Liver (tissue), 9 donors: ENCODE data around the gene CASZ1. TPM values are rescaled to one million over a fixed set of nuclear protein-coding genes. Genes with fewer than 3 reads are reported as not detected.

ENCODE experiments used
- DNase-seq: peaks from one replicate; pipeline ENCODE4 v3.0.0-alpha.2; 2017; ENCODE audit warnings: low spot score
- H3K27ac ChIP-seq, 2 donors: one replicate each; pipeline ENCODE4 v1.7.0; 2013; ENCODE audit warnings: inconsistent platforms in 2 of 2, low read length in 2 of 2, control low read depth in 1 of 2, low read depth in 1 of 2, mild to moderate bottlenecking in 1 of 2
- H3K27me3 ChIP-seq, 4 donors: one replicate each; pipeline versions ENCODE4 v1.6.1 to v1.7.0; 2013; ENCODE audit warnings: low read length in 3 of 4, inconsistent platforms in 1 of 4, mild to moderate bottlenecking in 1 of 4, moderate library complexity in 1 of 4; ENCODE audit not compliant: control insufficient read depth in 4 of 4, insufficient read depth in 4 of 4
- H3K36me3 ChIP-seq, 4 donors: one replicate each; pipeline versions ENCODE4 v1.6.1 to v1.7.0; 2013; ENCODE audit warnings: low read length in 3 of 4, mild to moderate bottlenecking in 3 of 4, low read depth in 1 of 4, moderate library complexity in 1 of 4; ENCODE audit not compliant: control insufficient read depth in 4 of 4, insufficient read depth in 3 of 4
- H3K4me1 ChIP-seq, 4 donors: one replicate each; pipeline versions ENCODE4 v1.6.1 to v1.7.0; 2013; ENCODE audit warnings: low read length in 3 of 4, mild to moderate bottlenecking in 3 of 4, moderate library complexity in 1 of 4; ENCODE audit not compliant: control insufficient read depth in 4 of 4, insufficient read depth in 4 of 4
- H3K4me3 ChIP-seq, 3 donors: one replicate each; pipeline versions ENCODE4 v1.6.1 to v1.7.0; 2013; ENCODE audit warnings: low read length in 3 of 3, control low read depth in 1 of 3, low read depth in 1 of 3, mild to moderate bottlenecking in 1 of 3
- H3K9ac ChIP-seq, 2 donors: one replicate each; pipeline ENCODE4 v1.7.0; 2013; ENCODE audit warnings: low read length in 2 of 2, mild to moderate bottlenecking in 2 of 2, moderate library complexity in 2 of 2, control low read depth in 1 of 2, low read depth in 1 of 2
- H3K9me3 ChIP-seq, 4 donors: one replicate each; pipeline versions ENCODE4 v1.6.1 to v1.7.0; 2013; ENCODE audit warnings: low read length in 3 of 4; ENCODE audit not compliant: control insufficient read depth in 4 of 4
- ATF3 ChIP-seq: IDR thresholded peaks from 2 replicates; pipeline ENCODE4 v1.6.1; 2016; ENCODE audit warnings: antibody characterized with exemption
- CTCF ChIP-seq: fragments of 150-350 bp; IDR thresholded peaks from 2 replicates; pipeline ENCODE4 v1.5.1; 2017; ENCODE audit warnings: improper control_type of control experiment, low read depth, low read length; ENCODE audit not compliant: missing input control
- FOXA1 ChIP-seq: IDR thresholded peaks from 2 replicates; pipeline ENCODE4 v1.6.1; 2016; ENCODE audit warnings: antibody characterized with exemption
- FOXA2 ChIP-seq: IDR thresholded peaks from 2 replicates; pipeline ENCODE4 v1.6.1; 2016; ENCODE audit warnings: antibody characterized with exemption
- GABPA ChIP-seq, 2 donors: IDR thresholded peaks in 1 of 2; conservative IDR thresholded peaks in 1 of 2; 2 replicates each; pipeline ENCODE4 v1.6.1; 2016; ENCODE audit warnings: antibody characterized with exemption in 2 of 2, mild to moderate bottlenecking in 1 of 2, moderate library complexity in 1 of 2
- HNF4A ChIP-seq, 2 donors: conservative IDR thresholded peaks; 2 replicates each; pipeline ENCODE4 v1.6.1; 2016; ENCODE audit warnings: antibody characterized with exemption in 2 of 2, mild to moderate bottlenecking in 2 of 2
- HNF4G ChIP-seq: IDR thresholded peaks from 2 replicates; pipeline ENCODE4 v1.6.1; 2016; ENCODE audit warnings: antibody characterized with exemption
- JUND ChIP-seq, 2 donors: IDR thresholded peaks; 2 replicates each; pipeline ENCODE4 v1.6.1; 2016; ENCODE audit warnings: antibody characterized with exemption in 2 of 2
- MAX ChIP-seq: IDR thresholded peaks from 2 replicates; pipeline ENCODE4 v1.6.1; 2016; ENCODE audit warnings: antibody characterized with exemption
- RAD21 ChIP-seq, 2 donors: IDR thresholded peaks; 2 replicates each; pipeline ENCODE4 v1.6.1; 2016; ENCODE audit warnings: antibody characterized with exemption in 2 of 2, mild to moderate bottlenecking in 2 of 2
- REST ChIP-seq: IDR thresholded peaks from 2 replicates; pipeline ENCODE4 v1.6.1; 2016; ENCODE audit warnings: antibody characterized with exemption, mild to moderate bottlenecking
- RXRA ChIP-seq, 2 donors: IDR thresholded peaks; 2 replicates each; pipeline ENCODE4 v1.6.1; 2017 to 2018; ENCODE audit warnings: antibody characterized with exemption in 2 of 2, mild to moderate bottlenecking in 1 of 2
- SP1 ChIP-seq: IDR thresholded peaks from 2 replicates; pipeline ENCODE4 v1.6.1; 2018; ENCODE audit warnings: antibody characterized with exemption, mild to moderate bottlenecking
- TAF1 ChIP-seq: conservative IDR thresholded peaks from 2 replicates; pipeline ENCODE4 v1.6.1; 2016; ENCODE audit warnings: antibody characterized with exemption, mild to moderate bottlenecking
- YY1 ChIP-seq: IDR thresholded peaks from 2 replicates; pipeline ENCODE4 v1.6.1; 2016; ENCODE audit warnings: antibody characterized with exemption, mild to moderate bottlenecking
- ZBTB33 ChIP-seq: IDR thresholded peaks from 2 replicates; pipeline ENCODE4 v1.6.1; 2016; ENCODE audit warnings: antibody characterized with exemption
- WGBS: extraction: QIAGEN DNeasy Blood & Tissue Kit; methylation state at CpG from one replicate; pipeline ENCODE4 v1.1.7; 2013; 5-methylcytosine and 5-hydroxymethylcytosine counted together
- polyA plus RNA-seq, 2 donors: library from polyadenylated mRNA; stranded (reverse) in 1 of 2; unstranded in 1 of 2; fragments of 200-250 nt in 1 of 2; fragments of >200 nt in 1 of 2; fragmentation: Nextera tagmentation in 1 of 2; extraction: Ambion mirVana in 1 of 2; gene quantifications; one replicate each; pipeline versions ENCODE4 v1.2.1 to v1.2.3, GENCODE V29; 2013 to 2015
- total RNA-seq, 2 donors: library from RNA; depleted of rRNA; stranded (reverse); fragments of >200 nt; gene quantifications; one replicate each; pipeline ENCODE4 v1.2.3, GENCODE V29; 2014
- donor health status: healthy.
- donor health status: healthy.
- donor health status: healthy.
- donor health status: healthy.
- donor health status: healthy.

CASZ1 gene
- total and polyA plus RNA-seq, 4 donors, result 1.0 to 3.5 (median 1.9) TPM

GRCh38 chr1:10806966-10807365, 10.5 kb upstream of the CASZ1 start:
- no peak for TF ChIP-seq CTCF
- no peak for TF ChIP-seq GABPA (IDR thresholded peaks at IDR 0.05 in 1 of 2, conservative IDR thresholded peaks at IDR 0.05 in 1 of 2)
- no peak for TF ChIP-seq YY1
- TF ChIP-seq RAD21 (IDR thresholded peaks at IDR 0.05), result no peak
- TF ChIP-seq MAX, result no peak
- TF ChIP-seq ATF3, result no peak
- TF ChIP-seq FOXA1, result no peak
- TF ChIP-seq HNF4A (conservative IDR thresholded peaks at IDR 0.05), result no peak
- no peak for TF ChIP-seq ZBTB33
- TF ChIP-seq HNF4G, result no peak
- TF ChIP-seq RXRA (IDR thresholded peaks at IDR 0.05), result no peak
- no peak for TF ChIP-seq REST
- no peak for TF ChIP-seq FOXA2
- TF ChIP-seq JUND (IDR thresholded peaks at IDR 0.05), result no peak
- no peak for TF ChIP-seq SP1
- TF ChIP-seq TAF1, result no peak
- Histone ChIP-seq H3K9me3 (no peaks in the 10 kb centered on the region), H3K4me3 (no peak overlapping the region), H3K9ac (no peak overlapping the region), H3K27me3 (peaks cover 0 to 3% (median 0%) of the 10 kb centered on the region in 4 donors), H3K27ac (no peak overlapping the region), H3K4me1 (no peaks in the 10 kb centered on the region), H3K36me3 (no peaks in the 10 kb centered on the region)
- DNase-seq, result no peak
- 92% methylated on average over 5 of the region's 5 CpGs for WGBS
